Measurements from ENCODE around the gene ADRA2B.
"Not testable (repeated sequence)": the region's sequence is repeated elsewhere in the genome, so short reads cannot be mapped to it uniquely, and the experiment has no call there.

The ADRA2B gene

GRCh38 chr2:96116424-96116878 is at the start of gene ADRA2B:
TSS of gene ADRA2B (minus strand) at chr2:96116571. CDS start at chr2:96116149, 422 bp downstream.
- DNase-seq = no peak

GRCh38 chr2:96164459-96165184 is 48.3 kb upstream of the ADRA2B start:
- DNase-seq = no peak

GRCh38 chr2:96163768-96164429 is 47.5 kb upstream of the ADRA2B start:
- DNase-seq = no peak

GRCh38 chr2:96163415-96163767 is 47.0 kb upstream of the ADRA2B start:
- no peak for DNase-seq

- no peak for DNase-seq
Observed at GRCh38 chr2:96161898-96162297, 45.5 kb upstream of the ADRA2B start.

GRCh38 chr2:96160366-96160765 is 44.0 kb upstream of the ADRA2B start:
- DNase-seq = not testable (repeated sequence)

GRCh38 chr2:96159084-96159830 is 42.9 kb upstream of the ADRA2B start:
- no peak for DNase-seq

- DNase-seq = no peak
Observed at GRCh38 chr2:96158554-96158940, 42.2 kb upstream of the ADRA2B start.

GRCh38 chr2:96157649-96158553 is 41.5 kb upstream of the ADRA2B start:
- no peak for DNase-seq

GRCh38 chr2:96156926-96157648 is 40.7 kb upstream of the ADRA2B start:
- no peak for DNase-seq

GRCh38 chr2:96156011-96156820 is 39.8 kb upstream of the ADRA2B start:
- DNase-seq = no peak

- DNase-seq = no peak
Observed at GRCh38 chr2:96154506-96155380, 38.4 kb upstream of the ADRA2B start.

GRCh38 chr2:96153991-96154431 is 37.6 kb upstream of the ADRA2B start:
- no peak for DNase-seq

GRCh38 chr2:96153291-96153713 is 36.9 kb upstream of the ADRA2B start:
- no peak for DNase-seq

- DNase-seq = no peak
Observed at GRCh38 chr2:96152304-96153161, 36.2 kb upstream of the ADRA2B start.

GRCh38 chr2:96151595-96152303 is 35.4 kb upstream of the ADRA2B start:
- no peak for DNase-seq

- DNase-seq = no peak
Observed at GRCh38 chr2:96150791-96151594, 34.6 kb upstream of the ADRA2B start.
